ENCODE data around the gene PRR12. TPM values are rescaled to one million over a fixed set of nuclear protein-coding genes. Genes with fewer than 3 reads are reported as not detected.

Gene PRR12
- total and polyA plus RNA-seq, 12 donors = 5.2 to 19.2 (median 16.2) TPM

GRCh38 chr19:49666120-49666444 lies 75.1 kb downstream of the PRR12 start:
- ATAC-seq = peak in 1 of 8 donors; percentile 2
- H3K36me3 ChIP-seq = peaks cover 0 to 42% (median 8%) of the 10 kb centered on the region in 9 donors
- no peaks in the 10 kb centered on the region for H3K9me3 ChIP-seq
- peak overlapping the region; percentile 50 to 94 (median 78) for H3K4me3 ChIP-seq
- WGBS, 2 donors = 0 to 1% methylated on average over 9 of the region's 9 CpGs
- intact Hi-C loops (cut with DNase I) = loop anchor here in 3 of 10 donors (5.0 kb wide), 2 partner anchors 74 to 84 kb away; partner anchors contain the start of genes PRR12 (in 2 of the 3), NOSIP (in 1 of the 3) and PRRG2 (in 1 of the 3)
- peak overlapping the region in 9 of 10 donors; percentile 49 to 92 (median 91) for H3K27ac ChIP-seq
- DNase-seq = no peak
- peak in 2 of 9 donors; percentile 10 to 15 for TF ChIP-seq CTCF (IDR thresholded peaks at IDR 0.05)
- no peaks in the 10 kb centered on the region for H3K27me3 ChIP-seq
- H3K4me1 ChIP-seq = peaks cover 10 to 31% (median 19%) of the 10 kb centered on the region in 9 donors

- no peak overlapping the region for H3K4me3 ChIP-seq
- TF ChIP-seq CTCF (IDR thresholded peaks at IDR 0.05) = no peak
- H3K36me3 ChIP-seq = peaks cover 0 to 28% (median 0%) of the 10 kb centered on the region in 9 donors
- intact Hi-C loops (cut with DNase I) = loop anchor here in 3 of 10 donors (5.0 kb wide), 2 partner anchors 75 to 85 kb away; partner anchors contain the start of genes PRR12 (in 2 of the 3), NOSIP (in 1 of the 3) and PRRG2 (in 1 of the 3)
- peaks cover 10 to 38% (median 25%) of the 10 kb centered on the region in 9 donors for H3K4me1 ChIP-seq
- ATAC-seq = no peak
- no peak for DNase-seq
- H3K27ac ChIP-seq = no peak overlapping the region
- 88 to 91% methylated on average over 2 of the region's 2 CpGs for WGBS, 2 donors
- no peaks in the 10 kb centered on the region for H3K9me3 ChIP-seq
- H3K27me3 ChIP-seq = no peaks in the 10 kb centered on the region
Observed at GRCh38 chr19:49667473-49667872, 76.5 kb downstream of the PRR12 start.

- peaks cover 0 to 20% (median 0%) of the 10 kb centered on the region in 9 donors for H3K36me3 ChIP-seq
- no peak for TF ChIP-seq CTCF (IDR thresholded peaks at IDR 0.05)
- WGBS, 2 donors = 94 to 98% methylated on average over 3 of the region's 3 CpGs
- DNase-seq (no peak), ATAC-seq (no peak)
- intact Hi-C loops (cut with DNase I) = loop anchor here in 3 of 10 donors (5.0 kb wide), 2 partner anchors 77 to 87 kb away; partner anchors contain the start of genes PRR12 (in 2 of the 3), NOSIP (in 1 of the 3) and PRRG2 (in 1 of the 3)
- peaks cover 7 to 23% (median 17%) of the 10 kb centered on the region in 9 donors for H3K4me1 ChIP-seq
- no peak overlapping the region for H3K4me3 ChIP-seq
- no peak overlapping the region for H3K27ac ChIP-seq
- no peaks in the 10 kb centered on the region for H3K9me3 ChIP-seq
- no peaks in the 10 kb centered on the region for H3K27me3 ChIP-seq
Observed at GRCh38 chr19:49669516-49669915, 78.5 kb downstream of the PRR12 start.

- TF ChIP-seq CTCF (IDR thresholded peaks at IDR 0.05) = peak; percentile 80 to 94 (median 90)
- no peaks in the 10 kb centered on the region for H3K27me3 ChIP-seq
Observed at GRCh38 chr19:49672131-49672919, 81.3 kb downstream of the PRR12 start.

More at GRCh38 chr19:49672131-49672919, 81.3 kb downstream of the PRR12 start:
- no peaks in the 10 kb centered on the region for H3K9me3 ChIP-seq
- H3K4me3 ChIP-seq = peak overlapping the region in 5 of 10 donors; percentile 27 to 38 (median 28)
- peak in 1 of 8 donors; percentile 8 for ATAC-seq
- WGBS, 2 donors = 23% methylated on average over 28 of the region's 28 CpGs
- H3K4me1 ChIP-seq = peaks cover 0 to 18% (median 12%) of the 10 kb centered on the region in 9 donors
- DNase-seq = peak; percentile 76 to 83
- intact Hi-C loops (cut with DNase I) = loop anchor here in 4 of 10 donors (5.0 to 10.0 kb wide), 4 partner anchors 78 to 98 kb away; partner anchors contain the start of genes PRR12 (in 2 of the 4), NOSIP (in 1 of the 4) and PRRG2 (in 1 of the 4)
- peaks cover 0 to 20% (median 0%) of the 10 kb centered on the region in 9 donors for H3K36me3 ChIP-seq
- peak overlapping the region in 8 of 10 donors; percentile 42 to 76 (median 60) for H3K27ac ChIP-seq

All from heart right ventricle (tissue), 16 donors.